Smooth muscle cell (in vitro differentiated cells): ENCODE data around the gene NEDD8. TPM values are rescaled to one million over a fixed set of nuclear protein-coding genes. Genes with fewer than 3 reads are reported as not detected.

Experiments used
- DNase-seq: peaks from one replicate; lab custom pipeline; 2025; ENCODE audit not compliant: unreplicated experiment; lab: John Stamatoyannopoulos, UW
- H2AFZ ChIP-seq: fragments of 200-600 bp; sonication (generic); 2 replicates; pipeline ENCODE4 v1.6.0; 2016; ENCODE audit warnings: antibody characterized with exemption, low read depth, mild to moderate bottlenecking
- H3F3A ChIP-seq: fragments of 200-600 bp; sonication (generic); 2 replicates; pipeline ENCODE4 v1.6.0; 2017; ENCODE audit warnings: antibody characterized with exemption, low read depth
- H3K27ac ChIP-seq: fragments of 200-600 bp; sonication (generic); 2 replicates; pipeline ENCODE4 v1.5.1; 2016; ENCODE audit warnings: low read depth, mild to moderate bottlenecking
- H3K27me3 ChIP-seq: fragments of 200-600 bp; sonication (generic); 2 replicates; pipeline ENCODE4 v1.6.1; 2016; ENCODE audit warnings: low read depth, mild to moderate bottlenecking
- H3K36me3 ChIP-seq: fragments of 200-600 bp; sonication (generic); 2 replicates; pipeline ENCODE4 v1.5.1; 2016; ENCODE audit warnings: low read depth
- H3K4me1 ChIP-seq: fragments of 200-600 bp; sonication (generic); 2 replicates; pipeline ENCODE4 v1.5.1; 2016; ENCODE audit warnings: low read depth
- H3K4me2 ChIP-seq: fragments of 200-600 bp; sonication (generic); 2 replicates; pipeline ENCODE4 v1.6.0; 2016; ENCODE audit warnings: mild to moderate bottlenecking
- H3K4me3 ChIP-seq: fragments of 200-600 bp; sonication (generic); 2 replicates; pipeline ENCODE4 v1.5.1; 2016; ENCODE audit warnings: mild to moderate bottlenecking
- H3K79me2 ChIP-seq: fragments of 200-600 bp; sonication (generic); 2 replicates; pipeline ENCODE4 v1.6.0; 2016; ENCODE audit warnings: low read depth, mild to moderate bottlenecking
- H3K9ac ChIP-seq: fragments of 200-600 bp; sonication (generic); 2 replicates; pipeline ENCODE4 v1.6.0; 2016; ENCODE audit warnings: low read depth
- H3K9me3 ChIP-seq: fragments of 200-600 bp; sonication (generic); replicated peaks from 2 replicates; pipeline ENCODE4 v1.5.1; 2016; ENCODE audit warnings: low read depth
- H4K20me1 ChIP-seq: fragments of 200-600 bp; sonication (generic); 2 replicates; pipeline ENCODE4 v1.6.0; 2016; ENCODE audit warnings: low read depth
- WGBS: methylation state at CpG from one replicate; pipeline ENCODE4 v1.1.7; 2016; ENCODE audit warnings: low lambda C conversion rate; 5-methylcytosine and 5-hydroxymethylcytosine counted together
- polyA plus RNA-seq: library from polyadenylated mRNA; unstranded; fragments of >200 nt; fragmentation: Nextera tagmentation; extraction: Ambion mirVana; gene quantifications from 2 replicates; pipeline ENCODE4 v1.2.1, GENCODE V29; 2016
- total RNA-seq: library from RNA; depleted of rRNA; stranded (reverse); fragments of >200 nt; gene quantifications from 2 replicates; pipeline ENCODE4 v1.2.3, GENCODE V29; 2014
- TF ChIP-seq, protein P1 (sequence below): fragments of 200-600 bp; sonication (generic); IDR thresholded peaks from 2 replicates; pipeline ENCODE4 v1.5.1; 2017; ENCODE audit warnings: borderline replicate concordance, mild to moderate bottlenecking, antibody characterized with exemption; ENCODE audit not compliant: insufficient read depth, poor library complexity, severe bottlenecking

Gene NEDD8
- total and polyA plus RNA-seq, 2 experiments from 2014 or later = 211 to 375 TPM

DNA sequence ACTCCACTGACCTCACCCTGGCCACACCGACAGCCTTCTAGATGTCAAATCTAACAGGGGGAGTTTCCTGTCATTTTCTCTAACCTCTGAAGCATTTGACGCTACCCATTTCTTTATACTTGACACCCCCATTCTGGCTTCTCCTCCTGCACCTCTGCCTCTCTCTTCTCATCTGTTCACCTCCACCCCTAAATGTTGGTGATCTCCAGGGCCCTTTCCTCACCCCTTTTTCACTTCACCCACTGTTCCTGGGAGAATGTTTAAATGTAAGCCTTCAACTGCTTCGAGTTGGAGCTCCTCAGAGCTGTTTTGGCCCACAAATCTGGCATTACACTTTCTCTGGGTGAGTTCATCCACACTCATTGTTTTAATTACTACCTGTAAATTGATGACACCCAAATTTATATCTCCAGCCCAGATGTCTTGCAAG is 39.7 kb upstream of the NEDD8 start:
- Histone ChIP-seq H3K27me3 (no peaks in the 10 kb centered on the region), H3K36me3 (no peaks in the 10 kb centered on the region), H3K4me2 (peak overlapping the region; percentile 97), H3K9me3 (no peaks in the 10 kb centered on the region), H3K4me3 (peak overlapping the region; percentile 95), H3K27ac (no peak overlapping the region), H3K79me2 (no peaks in the 10 kb centered on the region), H3K4me1 (no peaks in the 10 kb centered on the region), H2AFZ (peak overlapping the region; percentile 94), H4K20me1 (no peaks in the 10 kb centered on the region), H3F3A (no peaks in the 10 kb centered on the region), H3K9ac (peak overlapping the region; percentile 98)
- WGBS = 30% methylated on average over 3 of the region's 3 CpGs
- TF ChIP-seq, protein P1, sequence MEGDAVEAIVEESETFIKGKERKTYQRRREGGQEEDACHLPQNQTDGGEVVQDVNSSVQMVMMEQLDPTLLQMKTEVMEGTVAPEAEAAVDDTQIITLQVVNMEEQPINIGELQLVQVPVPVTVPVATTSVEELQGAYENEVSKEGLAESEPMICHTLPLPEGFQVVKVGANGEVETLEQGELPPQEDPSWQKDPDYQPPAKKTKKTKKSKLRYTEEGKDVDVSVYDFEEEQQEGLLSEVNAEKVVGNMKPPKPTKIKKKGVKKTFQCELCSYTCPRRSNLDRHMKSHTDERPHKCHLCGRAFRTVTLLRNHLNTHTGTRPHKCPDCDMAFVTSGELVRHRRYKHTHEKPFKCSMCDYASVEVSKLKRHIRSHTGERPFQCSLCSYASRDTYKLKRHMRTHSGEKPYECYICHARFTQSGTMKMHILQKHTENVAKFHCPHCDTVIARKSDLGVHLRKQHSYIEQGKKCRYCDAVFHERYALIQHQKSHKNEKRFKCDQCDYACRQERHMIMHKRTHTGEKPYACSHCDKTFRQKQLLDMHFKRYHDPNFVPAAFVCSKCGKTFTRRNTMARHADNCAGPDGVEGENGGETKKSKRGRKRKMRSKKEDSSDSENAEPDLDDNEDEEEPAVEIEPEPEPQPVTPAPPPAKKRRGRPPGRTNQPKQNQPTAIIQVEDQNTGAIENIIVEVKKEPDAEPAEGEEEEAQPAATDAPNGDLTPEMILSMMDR = no peak
- DNase-seq = no peak

DNA sequence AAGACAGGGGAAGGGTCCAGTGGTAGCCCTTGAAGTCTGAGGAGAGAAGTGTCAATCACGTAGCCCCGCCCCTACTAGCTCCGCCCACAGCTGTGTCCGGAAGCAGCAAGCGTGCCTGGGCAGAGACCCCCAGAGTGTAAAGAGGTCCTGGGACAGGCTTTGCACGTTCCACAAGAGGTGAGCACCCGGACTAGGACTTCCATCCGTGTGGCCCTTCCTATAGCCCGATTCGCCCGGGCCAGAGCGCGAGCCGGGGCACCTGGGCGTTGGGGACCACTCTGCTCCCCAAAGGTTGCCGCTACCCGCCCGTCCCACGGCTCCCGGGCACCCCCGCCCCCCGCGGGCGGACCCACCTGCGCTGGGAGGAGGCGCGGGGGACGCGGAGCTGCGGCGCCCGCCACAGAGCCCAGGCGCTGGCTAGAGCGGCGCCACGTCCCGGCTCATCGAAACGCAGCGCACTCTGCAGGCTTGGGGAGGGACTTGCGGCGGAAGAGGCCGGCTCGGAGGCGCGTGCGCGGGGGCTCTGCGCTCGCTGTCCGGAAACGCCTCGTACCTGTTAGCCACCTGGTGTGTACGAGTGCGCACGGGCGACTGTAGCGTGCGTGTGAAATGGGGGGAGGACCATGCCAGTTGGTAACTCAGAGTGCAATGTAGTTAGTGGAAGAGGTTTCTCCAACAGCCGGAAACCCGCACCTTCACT is 39.1 kb upstream of the NEDD8 start, which contains the start of gene RABGGTA:
Gene RABGGTA, minus strand, starts transcription at position 464 of the 700 bp plus-strand sequence. CDS start 482 bp downstream, outside the sequence.
- H3K27ac ChIP-seq = peak within 1 kb of the TSS; percentile 90
- no peaks in the 10 kb centered on the region for H3K4me1 ChIP-seq
- peak within 1 kb of the TSS; percentile 94 for H2AFZ ChIP-seq
- H3K4me2 ChIP-seq = peak within 1 kb of the TSS; percentile 97
- no peaks in the 10 kb centered on the region for H3K27me3 ChIP-seq
- no peaks in the 10 kb centered on the region for H3K36me3 ChIP-seq
- H3K9ac ChIP-seq = peak within 1 kb of the TSS; percentile 98
- peak within 1 kb of the TSS; percentile 95 for H3K4me3 ChIP-seq
- DNase-seq = peak; percentile 42
- WGBS = 1% methylated on average over 55 of the region's 61 CpGs
- TF ChIP-seq, protein P1 = peak; percentile 64
- no peaks in the 10 kb centered on the region for H4K20me1 ChIP-seq
- no peaks in the 10 kb centered on the region for H3K79me2 ChIP-seq
- no peaks in the 10 kb centered on the region for H3K9me3 ChIP-seq
- no peaks in the 10 kb centered on the region for H3F3A ChIP-seq

DNA sequence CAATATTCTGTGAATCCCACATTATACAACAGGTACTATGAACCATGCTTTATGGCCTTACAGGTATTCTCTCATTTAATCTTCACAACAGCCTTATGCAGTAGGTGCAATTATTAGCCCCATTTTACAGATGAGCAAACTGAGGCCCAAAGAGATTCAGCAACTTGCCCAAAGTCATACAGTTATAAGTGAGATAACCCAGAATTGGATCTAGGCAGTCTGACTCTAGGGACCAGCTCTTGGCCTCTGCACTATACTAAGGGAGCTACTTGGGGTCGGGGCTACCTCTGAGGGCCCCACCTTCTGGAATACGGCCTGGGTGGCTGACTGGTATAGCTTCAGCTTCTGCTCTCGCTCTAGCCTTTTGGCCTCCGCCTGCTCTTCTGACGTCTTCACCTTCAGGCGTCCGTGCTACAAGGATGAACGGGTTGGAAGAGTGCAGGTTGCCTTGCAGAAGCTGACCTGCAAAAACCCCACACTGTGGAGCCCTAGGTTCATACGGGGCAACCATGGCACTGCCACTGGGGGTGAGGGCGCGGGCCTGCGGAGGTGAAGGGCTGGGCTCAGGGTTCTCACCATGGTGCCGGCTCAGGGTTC is 38.5 kb upstream of the NEDD8 start:
- WGBS = 29% methylated on average over 13 of the region's 13 CpGs
- TF ChIP-seq, protein P1 = no peak

More for the DNA sequence above, 38.5 kb upstream of the NEDD8 start:
- H3K27ac ChIP-seq = peak overlapping the region; percentile 90
- H2AFZ ChIP-seq = peak overlapping the region; percentile 94
- H3K9me3 ChIP-seq = no peaks in the 10 kb centered on the region
- peak overlapping the region; percentile 98 for H3K9ac ChIP-seq
- DNase-seq = no peak
- no peaks in the 10 kb centered on the region for H3K27me3 ChIP-seq
- H3K4me3 ChIP-seq = peak overlapping the region; percentile 95
- H3K36me3 ChIP-seq = no peaks in the 10 kb centered on the region
- H3K4me2 ChIP-seq = peak overlapping the region; percentile 97
- H3K4me1 ChIP-seq = no peaks in the 10 kb centered on the region
- H4K20me1 ChIP-seq = no peaks in the 10 kb centered on the region
- no peaks in the 10 kb centered on the region for H3F3A ChIP-seq
- H3K79me2 ChIP-seq = no peaks in the 10 kb centered on the region
